Neural progenitor cell (in vitro differentiated cells): Measurements from ENCODE around the gene FLRT2. TPM values are rescaled to one million over a fixed set of nuclear protein-coding genes. Genes with fewer than 3 reads are reported as not detected.

Experiments used
- DNase-seq: peaks from one replicate; pipeline ENCODE4 v3.0.0-alpha.2; 2016; ENCODE audit warnings: low spot score
- H2AFZ ChIP-seq: fragments of 200-600 bp; sonication (generic); replicated peaks from 2 replicates; pipeline ENCODE4 v1.6.1; 2016; ENCODE audit warnings: antibody characterized with exemption
- H3F3A ChIP-seq: fragments of 200-600 bp; sonication (generic); 2 replicates; pipeline ENCODE4 v1.6.1; 2016; ENCODE audit warnings: antibody characterized with exemption, low read depth
- H3K27ac ChIP-seq: fragments of 200-600 bp; sonication (generic); 2 replicates; pipeline ENCODE4 v1.5.1; 2016; ENCODE audit warnings: mild to moderate bottlenecking
- H3K27me3 ChIP-seq: fragments of 200-600 bp; sonication (generic); 2 replicates; pipeline ENCODE4 v1.6.1; 2016; ENCODE audit warnings: mild to moderate bottlenecking, moderate library complexity
- H3K36me3 ChIP-seq: fragments of 200-600 bp; sonication (generic); 2 replicates; pipeline ENCODE4 v1.5.1; 2016
- H3K4me1 ChIP-seq: fragments of 200-600 bp; sonication (generic); 2 replicates; pipeline ENCODE4 v1.6.1; 2016; ENCODE audit warnings: mixed run types
- H3K4me2 ChIP-seq: fragments of 200-600 bp; sonication (generic); 2 replicates; pipeline ENCODE4 v1.6.1; 2016
- H3K4me3 ChIP-seq: fragments of 200-600 bp; sonication (generic); 2 replicates; pipeline ENCODE4 v1.5.1; 2016
- H3K79me2 ChIP-seq: fragments of 200-600 bp; sonication (generic); 2 replicates; pipeline ENCODE4 v1.6.1; 2016; ENCODE audit warnings: low read depth
- H3K9ac ChIP-seq: fragments of 200-600 bp; sonication (generic); 2 replicates; pipeline ENCODE4 v1.6.1; 2016
- H3K9me3 ChIP-seq: fragments of 200-600 bp; sonication (generic); 2 replicates; pipeline ENCODE4 v1.5.1; 2016; ENCODE audit warnings: low read depth
- H4K20me1 ChIP-seq: fragments of 200-600 bp; sonication (generic); 2 replicates; pipeline ENCODE4 v1.6.1; 2016; ENCODE audit warnings: low read depth
- H3K27ac Mint-ChIP-seq: 3 replicates; pipeline ENCODE4 v1.8.0; 2021; ENCODE audit warnings: mixed read lengths
- H3K27me3 Mint-ChIP-seq: 2 replicates; pipeline ENCODE4 v1.8.0; 2022; ENCODE audit warnings: low read depth, mild to moderate bottlenecking, inconsistent platforms, moderate library complexity, mixed read lengths; ENCODE audit not compliant: insufficient read depth
- H3K36me3 Mint-ChIP-seq: 3 replicates; pipeline ENCODE4 v1.8.0; 2021; ENCODE audit warnings: mixed read lengths
- H3K4me1 Mint-ChIP-seq: 3 replicates; pipeline ENCODE4 v1.8.0; 2021; ENCODE audit warnings: mixed read lengths
- H3K4me3 Mint-ChIP-seq: 3 replicates; pipeline ENCODE4 v1.8.0; 2021; ENCODE audit warnings: mild to moderate bottlenecking, moderate library complexity, mixed read lengths
- H3K9me3 Mint-ChIP-seq: 3 replicates; pipeline ENCODE4 v1.8.0; 2020; ENCODE audit warnings: mixed read lengths
- EZH2 ChIP-seq: fragments of 200-600 bp; sonication (generic); IDR thresholded peaks from 2 replicates; pipeline ENCODE4 v1.6.1; 2017; ENCODE audit warnings: antibody characterized with exemption, mild to moderate bottlenecking, moderate library complexity
- EZH2phosphoT487 ChIP-seq: fragments of 200-600 bp; sonication (generic); IDR thresholded peaks from 2 replicates; pipeline ENCODE4 v1.6.1; 2017; ENCODE audit warnings: antibody characterized with exemption
- total RNA-seq: library from RNA; depleted of rRNA; stranded (reverse); fragments of >200 nt; gene quantifications from 2 replicates; pipeline ENCODE4 v1.2.3, GENCODE V29; 2015; ENCODE audit warnings: low replicate concordance
- TF ChIP-seq, protein P1 (sequence below): fragments of 200-600 bp; sonication (generic); IDR thresholded peaks from 2 replicates; pipeline ENCODE4 v1.5.1; 2017; ENCODE audit warnings: antibody characterized with exemption, mild to moderate bottlenecking

The FLRT2 gene
- total RNA-seq, 1 donor from 2014 or later: 8.5 TPM

DNA sequence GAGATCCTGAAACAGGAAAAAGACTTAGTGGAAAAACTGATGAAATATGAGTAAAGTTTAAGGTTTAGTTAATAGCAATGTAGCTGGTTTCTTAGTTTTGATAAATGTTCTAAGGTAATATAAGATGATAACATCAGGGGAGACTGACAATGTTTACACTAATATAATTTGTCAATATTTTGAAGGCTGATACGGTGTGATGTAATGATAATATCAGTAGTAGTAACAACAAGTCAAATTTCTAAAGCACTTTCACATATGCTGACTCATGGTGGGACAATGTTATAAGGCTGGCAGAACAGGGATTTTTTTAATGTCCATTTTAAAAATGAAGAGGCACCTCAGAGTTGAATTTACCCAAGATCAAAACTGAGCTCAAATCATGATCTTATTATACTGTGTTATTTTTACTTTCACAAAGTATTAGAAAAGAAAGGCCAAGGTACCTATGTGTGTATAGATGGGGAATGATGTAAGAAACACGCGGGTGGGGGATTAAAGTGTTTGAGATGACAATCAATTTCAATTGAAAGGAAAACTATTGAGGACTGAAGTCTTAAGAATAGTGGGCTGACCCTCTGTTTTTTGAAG is 2.4 kb upstream of the FLRT2 start:
- H3K27ac Mint-ChIP-seq: no peak overlapping the region
- no peak for TF ChIP-seq EZH2
- TF ChIP-seq, protein P1, sequence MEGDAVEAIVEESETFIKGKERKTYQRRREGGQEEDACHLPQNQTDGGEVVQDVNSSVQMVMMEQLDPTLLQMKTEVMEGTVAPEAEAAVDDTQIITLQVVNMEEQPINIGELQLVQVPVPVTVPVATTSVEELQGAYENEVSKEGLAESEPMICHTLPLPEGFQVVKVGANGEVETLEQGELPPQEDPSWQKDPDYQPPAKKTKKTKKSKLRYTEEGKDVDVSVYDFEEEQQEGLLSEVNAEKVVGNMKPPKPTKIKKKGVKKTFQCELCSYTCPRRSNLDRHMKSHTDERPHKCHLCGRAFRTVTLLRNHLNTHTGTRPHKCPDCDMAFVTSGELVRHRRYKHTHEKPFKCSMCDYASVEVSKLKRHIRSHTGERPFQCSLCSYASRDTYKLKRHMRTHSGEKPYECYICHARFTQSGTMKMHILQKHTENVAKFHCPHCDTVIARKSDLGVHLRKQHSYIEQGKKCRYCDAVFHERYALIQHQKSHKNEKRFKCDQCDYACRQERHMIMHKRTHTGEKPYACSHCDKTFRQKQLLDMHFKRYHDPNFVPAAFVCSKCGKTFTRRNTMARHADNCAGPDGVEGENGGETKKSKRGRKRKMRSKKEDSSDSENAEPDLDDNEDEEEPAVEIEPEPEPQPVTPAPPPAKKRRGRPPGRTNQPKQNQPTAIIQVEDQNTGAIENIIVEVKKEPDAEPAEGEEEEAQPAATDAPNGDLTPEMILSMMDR: no peak
- no peak for TF ChIP-seq EZH2phosphoT487
- H3F3A ChIP-seq: peaks cover 5% of the 10 kb centered on the region
- no peak overlapping the region for H3K4me3 Mint-ChIP-seq
- no peaks in the 10 kb centered on the region for H3K9me3 ChIP-seq
- peaks cover 39% of the 10 kb centered on the region for H3K27me3 ChIP-seq
- no peak overlapping the region for H2AFZ ChIP-seq
- H3K27me3 Mint-ChIP-seq: peaks cover 26% of the 10 kb centered on the region
- peaks cover 3% of the 10 kb centered on the region for H4K20me1 ChIP-seq
- H3K27ac ChIP-seq: no peak overlapping the region
- no peaks in the 10 kb centered on the region for H3K9me3 Mint-ChIP-seq
- no peaks in the 10 kb centered on the region for H3K79me2 ChIP-seq
- H3K36me3 Mint-ChIP-seq: no peaks in the 10 kb centered on the region
- H3K9ac ChIP-seq: no peak overlapping the region
- H3K4me3 ChIP-seq: no peak overlapping the region
- no peak for DNase-seq
- H3K36me3 ChIP-seq: no peaks in the 10 kb centered on the region
- peak overlapping the region; percentile 88 for H3K4me2 ChIP-seq
- H3K4me1 ChIP-seq: peaks cover 20% of the 10 kb centered on the region
- H3K4me1 Mint-ChIP-seq: peaks cover 35% of the 10 kb centered on the region

DNA sequence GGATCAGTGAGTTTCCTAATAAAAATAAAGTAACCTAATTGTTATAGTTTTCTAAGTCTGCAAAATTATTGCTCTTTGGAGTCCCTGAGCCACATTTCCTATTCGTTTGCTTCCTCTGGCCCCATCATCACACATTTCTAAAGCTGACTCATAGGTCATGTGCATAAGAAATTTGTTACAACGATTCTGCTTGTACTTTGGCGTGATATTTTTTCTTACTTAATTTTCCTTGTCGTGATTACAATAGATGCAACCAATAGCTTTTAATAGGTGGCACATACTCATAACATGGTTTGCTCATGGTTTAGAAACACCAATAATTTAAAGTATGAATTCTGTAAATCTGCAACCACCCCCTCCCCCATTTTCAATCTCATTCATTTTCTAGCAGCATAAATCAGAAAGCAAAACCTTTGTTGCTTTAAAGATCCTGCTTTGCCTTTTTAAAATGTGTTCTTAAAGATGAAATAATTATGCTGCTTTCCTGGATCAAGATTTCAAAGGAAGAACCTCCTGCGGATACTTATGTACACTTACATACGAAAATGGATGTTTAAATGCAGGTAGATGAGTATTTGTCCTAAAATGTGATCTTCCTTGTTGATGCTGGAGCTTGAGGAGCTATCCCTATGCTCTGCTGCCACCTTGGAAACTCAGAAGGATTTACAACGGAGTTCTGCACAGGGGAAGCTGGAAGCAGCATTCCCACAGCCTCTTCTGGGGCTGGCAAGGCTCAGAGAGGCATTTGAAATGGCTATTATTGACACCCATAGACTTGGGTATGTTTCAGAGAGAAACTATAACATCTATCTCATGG is 1.7 kb upstream of the FLRT2 start:
- no peak overlapping the region for H3K27ac Mint-ChIP-seq
- peaks cover 44% of the 10 kb centered on the region for H3K27me3 ChIP-seq
- no peaks in the 10 kb centered on the region for H3K79me2 ChIP-seq
- H3K4me2 ChIP-seq: peak overlapping the region; percentile 88
- H3K4me1 ChIP-seq: peaks cover 20% of the 10 kb centered on the region
- H3K4me1 Mint-ChIP-seq: peaks cover 39% of the 10 kb centered on the region
- peaks cover 3% of the 10 kb centered on the region for H4K20me1 ChIP-seq
- TF ChIP-seq, protein P1: peak; percentile 73
- no peak for TF ChIP-seq EZH2
- no peaks in the 10 kb centered on the region for H3K36me3 ChIP-seq
- H3K4me3 ChIP-seq: peak overlapping the region; percentile 74
- peak; percentile 81 for DNase-seq
- H3K9ac ChIP-seq: no peak overlapping the region
- H3K9me3 ChIP-seq: no peaks in the 10 kb centered on the region
- H2AFZ ChIP-seq: peak overlapping the region; percentile 55
- no peaks in the 10 kb centered on the region for H3K36me3 Mint-ChIP-seq
- no peak overlapping the region for H3K27ac ChIP-seq
- H3K27me3 Mint-ChIP-seq: peaks cover 31% of the 10 kb centered on the region
- peaks cover 8% of the 10 kb centered on the region for H3F3A ChIP-seq
- H3K9me3 Mint-ChIP-seq: no peaks in the 10 kb centered on the region
- H3K4me3 Mint-ChIP-seq: peak overlapping the region; percentile 96

DNA sequence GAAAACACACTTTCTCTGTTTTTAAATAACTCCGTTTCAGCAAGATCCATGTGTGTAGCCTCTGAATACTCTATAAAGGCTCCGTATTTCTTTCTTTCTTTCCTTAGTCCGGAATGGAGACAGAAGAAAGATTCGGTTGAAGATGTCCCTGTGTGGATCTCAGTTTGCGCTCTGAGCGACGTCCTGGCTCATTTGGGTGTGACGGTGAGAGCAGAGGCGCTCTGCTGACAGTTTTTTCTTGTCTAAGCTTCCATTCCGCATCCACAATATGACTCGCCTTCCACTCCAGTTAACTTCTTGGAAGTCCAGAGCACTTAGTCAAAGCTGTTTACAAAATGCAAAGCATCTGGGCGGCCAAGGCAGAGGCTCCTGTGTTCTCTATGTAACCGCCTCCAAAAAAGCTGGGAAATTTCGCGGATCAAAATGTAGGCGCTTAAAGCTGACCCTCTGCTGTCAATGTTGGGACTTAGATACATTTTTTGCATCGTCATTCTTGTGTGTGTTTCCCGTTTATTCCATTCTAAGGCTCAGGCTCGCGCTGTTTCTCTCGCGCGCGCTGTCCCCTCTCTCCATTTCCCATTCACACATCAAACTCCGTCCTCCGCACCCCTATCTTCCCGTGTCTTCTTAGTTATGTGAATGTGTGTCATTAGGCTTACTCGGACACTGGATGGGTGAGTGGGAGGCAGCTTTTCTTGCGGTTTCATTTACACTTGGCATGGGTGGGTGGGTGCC is 880 bp upstream of the FLRT2 start:
- H3K27ac Mint-ChIP-seq: no peak overlapping the region
- Histone ChIP-seq H3K27ac (no peak overlapping the region), H3K4me3 (peak overlapping the region; percentile 74), H3F3A (peaks cover 8% of the 10 kb centered on the region), H4K20me1 (peaks cover 5% of the 10 kb centered on the region), H3K36me3 (no peaks in the 10 kb centered on the region), H3K9ac (no peak overlapping the region), H3K27me3 (peaks cover 47% of the 10 kb centered on the region), H3K4me2 (peak overlapping the region; percentile 88), H3K9me3 (no peaks in the 10 kb centered on the region), H2AFZ (peak overlapping the region; percentile 55), H3K4me1 (peaks cover 21% of the 10 kb centered on the region), H3K79me2 (peaks cover 2% of the 10 kb centered on the region)
- peak; percentile 48 for DNase-seq
- TF ChIP-seq EZH2phosphoT487 (peak; percentile 2), EZH2 (no peak)
- peaks cover 31% of the 10 kb centered on the region for H3K27me3 Mint-ChIP-seq
- H3K9me3 Mint-ChIP-seq: no peaks in the 10 kb centered on the region
- no peaks in the 10 kb centered on the region for H3K36me3 Mint-ChIP-seq
- peaks cover 39% of the 10 kb centered on the region for H3K4me1 Mint-ChIP-seq
- peak overlapping the region; percentile 96 for H3K4me3 Mint-ChIP-seq
